GM23338 (cell line): ENCODE results near the gene TXNRD3.

Experiments
- CTCF ChIP-seq, 2 experiments: fragments of 200-600 bp in 1 of 2; sonication (generic) in 1 of 2; conservative IDR thresholded peaks; 2 replicates each; pipeline versions ENCODE4 v1.5.1 to v1.6.1; 2016 to 2017; ENCODE audit warnings: antibody characterized with exemption in 2 of 2, low read depth in 2 of 2, mild to moderate bottlenecking in 2 of 2, moderate library complexity in 1 of 2
- REST ChIP-seq: IDR thresholded peaks from one replicate; pipeline ENCODE4 v1.6.1; 2018; ENCODE audit warnings: antibody characterized with exemption; ENCODE audit not compliant: unreplicated experiment

GRCh38 chr3:126570103-126570541 lies 84.8 kb downstream of the TXNRD3 start:
- TF ChIP-seq CTCF (conservative IDR thresholded peaks at IDR 0.05; ENCODE audit: low read depth in 2 of 2) (peak in 1 of 2 experiments; percentile 43; a peak in 2 of 4 replicates), REST (no peak)
